ENCODE data around the gene MED8.

DNA sequence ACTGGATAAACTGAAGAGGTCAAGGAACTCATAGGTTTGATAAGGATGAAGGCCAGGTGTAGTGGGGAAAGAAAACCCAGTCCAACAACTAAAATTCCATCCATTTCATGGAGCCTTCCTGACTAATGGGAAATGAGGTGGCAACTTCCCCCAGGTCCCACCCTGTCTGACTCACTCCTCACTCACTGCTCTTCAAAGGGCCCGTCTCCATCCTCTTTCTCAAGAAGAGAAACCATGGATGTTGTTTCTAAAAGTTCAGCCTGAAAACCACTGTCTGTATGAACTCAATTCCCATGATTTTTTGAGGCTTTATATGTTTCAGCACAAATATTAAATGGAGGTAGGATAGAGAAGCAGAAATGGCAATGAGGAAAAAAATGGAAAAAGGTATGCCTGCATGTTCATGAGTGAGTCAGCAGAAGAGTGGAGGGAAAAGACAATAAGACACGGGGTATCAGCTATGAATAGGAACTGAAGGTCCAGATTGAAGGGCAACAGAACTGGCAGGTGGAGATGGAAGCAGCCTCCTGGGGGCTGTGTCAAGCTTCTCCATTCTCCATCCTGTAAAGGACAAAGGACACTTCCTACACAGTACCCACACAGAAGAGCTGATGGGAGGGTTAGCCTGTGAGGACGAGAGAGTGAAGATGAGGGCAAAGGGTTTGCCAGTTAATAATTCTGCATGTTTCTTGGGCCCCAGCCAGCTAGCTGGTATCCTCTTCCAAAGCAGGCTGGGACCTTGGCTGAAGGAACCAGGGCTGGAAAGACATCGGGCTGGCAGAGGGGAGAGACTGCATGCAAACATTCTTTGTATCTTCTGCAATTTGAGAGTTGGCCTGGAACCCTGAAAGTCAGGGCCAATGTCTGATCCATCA, 16.3 kb downstream of the MED8 start:
- no peak for TF ChIP-seq RBM22 (optimal IDR thresholded peaks at IDR 0.05; ENCODE audit: low read length)
- TF ChIP-seq BCL6 (CRISPR knock-in tag; IDR thresholded peaks at IDR 0.05): no peak
- TF ChIP-seq, protein P1, sequence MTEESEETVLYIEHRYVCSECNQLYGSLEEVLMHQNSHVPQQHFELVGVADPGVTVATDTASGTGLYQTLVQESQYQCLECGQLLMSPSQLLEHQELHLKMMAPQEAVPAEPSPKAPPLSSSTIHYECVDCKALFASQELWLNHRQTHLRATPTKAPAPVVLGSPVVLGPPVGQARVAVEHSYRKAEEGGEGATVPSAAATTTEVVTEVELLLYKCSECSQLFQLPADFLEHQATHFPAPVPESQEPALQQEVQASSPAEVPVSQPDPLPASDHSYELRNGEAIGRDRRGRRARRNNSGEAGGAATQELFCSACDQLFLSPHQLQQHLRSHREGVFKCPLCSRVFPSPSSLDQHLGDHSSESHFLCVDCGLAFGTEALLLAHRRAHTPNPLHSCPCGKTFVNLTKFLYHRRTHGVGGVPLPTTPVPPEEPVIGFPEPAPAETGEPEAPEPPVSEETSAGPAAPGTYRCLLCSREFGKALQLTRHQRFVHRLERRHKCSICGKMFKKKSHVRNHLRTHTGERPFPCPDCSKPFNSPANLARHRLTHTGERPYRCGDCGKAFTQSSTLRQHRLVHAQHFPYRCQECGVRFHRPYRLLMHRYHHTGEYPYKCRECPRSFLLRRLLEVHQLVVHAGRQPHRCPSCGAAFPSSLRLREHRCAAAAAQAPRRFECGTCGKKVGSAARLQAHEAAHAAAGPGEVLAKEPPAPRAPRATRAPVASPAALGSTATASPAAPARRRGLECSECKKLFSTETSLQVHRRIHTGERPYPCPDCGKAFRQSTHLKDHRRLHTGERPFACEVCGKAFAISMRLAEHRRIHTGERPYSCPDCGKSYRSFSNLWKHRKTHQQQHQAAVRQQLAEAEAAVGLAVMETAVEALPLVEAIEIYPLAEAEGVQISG (CRISPR knock-in tag; IDR thresholded peaks at IDR 0.05): no peak
- TF ChIP-seq, protein P2, sequence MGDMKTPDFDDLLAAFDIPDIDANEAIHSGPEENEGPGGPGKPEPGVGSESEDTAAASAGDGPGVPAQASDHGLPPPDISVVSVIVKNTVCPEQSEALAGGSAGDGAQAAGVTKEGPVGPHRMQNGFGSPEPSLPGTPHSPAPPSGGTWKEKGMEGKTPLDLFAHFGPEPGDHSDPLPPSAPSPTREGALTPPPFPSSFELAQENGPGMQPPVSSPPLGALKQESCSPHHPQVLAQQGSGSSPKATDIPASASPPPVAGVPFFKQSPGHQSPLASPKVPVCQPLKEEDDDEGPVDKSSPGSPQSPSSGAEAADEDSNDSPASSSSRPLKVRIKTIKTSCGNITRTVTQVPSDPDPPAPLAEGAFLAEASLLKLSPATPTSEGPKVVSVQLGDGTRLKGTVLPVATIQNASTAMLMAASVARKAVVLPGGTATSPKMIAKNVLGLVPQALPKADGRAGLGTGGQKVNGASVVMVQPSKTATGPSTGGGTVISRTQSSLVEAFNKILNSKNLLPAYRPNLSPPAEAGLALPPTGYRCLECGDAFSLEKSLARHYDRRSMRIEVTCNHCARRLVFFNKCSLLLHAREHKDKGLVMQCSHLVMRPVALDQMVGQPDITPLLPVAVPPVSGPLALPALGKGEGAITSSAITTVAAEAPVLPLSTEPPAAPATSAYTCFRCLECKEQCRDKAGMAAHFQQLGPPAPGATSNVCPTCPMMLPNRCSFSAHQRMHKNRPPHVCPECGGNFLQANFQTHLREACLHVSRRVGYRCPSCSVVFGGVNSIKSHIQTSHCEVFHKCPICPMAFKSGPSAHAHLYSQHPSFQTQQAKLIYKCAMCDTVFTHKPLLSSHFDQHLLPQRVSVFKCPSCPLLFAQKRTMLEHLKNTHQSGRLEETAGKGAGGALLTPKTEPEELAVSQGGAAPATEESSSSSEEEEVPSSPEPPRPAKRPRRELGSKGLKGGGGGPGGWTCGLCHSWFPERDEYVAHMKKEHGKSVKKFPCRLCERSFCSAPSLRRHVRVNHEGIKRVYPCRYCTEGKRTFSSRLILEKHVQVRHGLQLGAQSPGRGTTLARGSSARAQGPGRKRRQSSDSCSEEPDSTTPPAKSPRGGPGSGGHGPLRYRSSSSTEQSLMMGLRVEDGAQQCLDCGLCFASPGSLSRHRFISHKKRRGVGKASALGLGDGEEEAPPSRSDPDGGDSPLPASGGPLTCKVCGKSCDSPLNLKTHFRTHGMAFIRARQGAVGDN (CRISPR knock-in tag; IDR thresholded peaks at IDR 0.05): no peak
- TF ChIP-seq YY1 (IDR thresholded peaks at IDR 0.05; ENCODE audit: insufficient read depth, insufficient replicate concordance, low read depth, low read length): no peak
- no peak for TF ChIP-seq MXD4 (CRISPR knock-in tag; IDR thresholded peaks at IDR 0.05)
- TF ChIP-seq TAF15 (IDR thresholded peaks at IDR 0.05; ENCODE audit: low read depth, low read length, poor library complexity, severe bottlenecking): no peak
- TF ChIP-seq, protein P3, sequence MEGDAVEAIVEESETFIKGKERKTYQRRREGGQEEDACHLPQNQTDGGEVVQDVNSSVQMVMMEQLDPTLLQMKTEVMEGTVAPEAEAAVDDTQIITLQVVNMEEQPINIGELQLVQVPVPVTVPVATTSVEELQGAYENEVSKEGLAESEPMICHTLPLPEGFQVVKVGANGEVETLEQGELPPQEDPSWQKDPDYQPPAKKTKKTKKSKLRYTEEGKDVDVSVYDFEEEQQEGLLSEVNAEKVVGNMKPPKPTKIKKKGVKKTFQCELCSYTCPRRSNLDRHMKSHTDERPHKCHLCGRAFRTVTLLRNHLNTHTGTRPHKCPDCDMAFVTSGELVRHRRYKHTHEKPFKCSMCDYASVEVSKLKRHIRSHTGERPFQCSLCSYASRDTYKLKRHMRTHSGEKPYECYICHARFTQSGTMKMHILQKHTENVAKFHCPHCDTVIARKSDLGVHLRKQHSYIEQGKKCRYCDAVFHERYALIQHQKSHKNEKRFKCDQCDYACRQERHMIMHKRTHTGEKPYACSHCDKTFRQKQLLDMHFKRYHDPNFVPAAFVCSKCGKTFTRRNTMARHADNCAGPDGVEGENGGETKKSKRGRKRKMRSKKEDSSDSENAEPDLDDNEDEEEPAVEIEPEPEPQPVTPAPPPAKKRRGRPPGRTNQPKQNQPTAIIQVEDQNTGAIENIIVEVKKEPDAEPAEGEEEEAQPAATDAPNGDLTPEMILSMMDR (CRISPR knock-in tag; IDR thresholded peaks at IDR 0.05): no peak
- TF ChIP-seq, protein P4, sequence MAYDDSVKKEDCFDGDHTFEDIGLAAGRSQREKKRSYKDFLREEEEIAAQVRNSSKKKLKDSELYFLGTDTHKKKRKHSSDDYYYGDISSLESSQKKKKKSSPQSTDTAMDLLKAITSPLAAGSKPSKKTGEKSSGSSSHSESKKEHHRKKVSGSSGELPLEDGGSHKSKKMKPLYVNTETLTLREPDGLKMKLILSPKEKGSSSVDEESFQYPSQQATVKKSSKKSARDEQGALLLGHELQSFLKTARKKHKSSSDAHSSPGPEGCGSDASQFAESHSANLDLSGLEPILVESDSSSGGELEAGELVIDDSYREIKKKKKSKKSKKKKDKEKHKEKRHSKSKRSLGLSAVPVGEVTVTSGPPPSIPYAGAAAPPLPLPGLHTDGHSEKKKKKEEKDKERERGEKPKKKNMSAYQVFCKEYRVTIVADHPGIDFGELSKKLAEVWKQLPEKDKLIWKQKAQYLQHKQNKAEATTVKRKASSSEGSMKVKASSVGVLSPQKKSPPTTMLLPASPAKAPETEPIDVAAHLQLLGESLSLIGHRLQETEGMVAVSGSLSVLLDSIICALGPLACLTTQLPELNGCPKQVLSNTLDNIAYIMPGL (CRISPR knock-in tag; IDR thresholded peaks at IDR 0.05; ENCODE audit: borderline replicate concordance in 1 of 2, low read depth in 1 of 2): no peak
- TF ChIP-seq RAD21 (CRISPR knock-in tag; IDR thresholded peaks at IDR 0.05): no peak
- TF ChIP-seq FOXK2 (IDR thresholded peaks at IDR 0.05): no peak

Data from HepG2 (cell line).